ENCODE results near the gene SCGB1A1. TPM values are rescaled to one million over a fixed set of nuclear protein-coding genes. Genes with fewer than 3 reads are reported as not detected.

The SCGB1A1 gene
- polyA plus RNA-seq, 1 donor from 2014 or later = not detected

DNA sequence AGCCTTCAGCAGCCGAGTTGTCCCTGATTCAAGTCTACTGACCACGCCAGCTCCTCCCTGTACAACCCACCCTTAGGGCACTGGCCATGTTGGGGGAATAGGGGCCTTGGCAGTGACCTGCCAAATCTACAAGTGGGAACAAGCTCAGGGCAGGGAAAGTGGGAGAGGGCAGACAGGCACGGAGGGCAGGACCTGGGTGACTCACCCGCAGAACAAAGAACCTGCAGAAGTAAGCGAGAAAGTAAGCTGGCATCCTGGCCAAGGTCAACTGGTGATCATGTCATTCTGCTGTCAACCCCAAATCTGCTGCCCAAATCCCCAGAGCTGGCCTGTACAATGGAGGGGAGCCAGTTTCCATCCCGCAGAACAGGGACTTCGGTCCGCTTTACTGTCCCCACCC is 7.9 kb upstream of the SCGB1A1 start:
- Histone ChIP-seq H3K9me2 (ENCODE audit: insufficient read depth, low read length) (no peaks in the 10 kb centered on the region), H3K9ac (ENCODE audit: low read length) (no peak overlapping the region), H3K9me3 (ENCODE audit: low read length) (no peaks in the 10 kb centered on the region), H3K4me3 (ENCODE audit: low read length) (no peak overlapping the region), H3F3A (ENCODE audit: insufficient read depth, low read length, poor library complexity, severe bottlenecking) (no peaks in the 10 kb centered on the region), H3K79me2 (replicated peaks; ENCODE audit: insufficient read depth, low read length) (no peaks in the 10 kb centered on the region), H2AFZ (ENCODE audit: low read depth, low read length) (no peak overlapping the region), H3K36me3 (ENCODE audit: insufficient read depth, low read length) (no peaks in the 10 kb centered on the region), H3K27me3 (ENCODE audit: insufficient read depth, low read depth, low read length) (no peaks in the 10 kb centered on the region), H3K27ac (ENCODE audit: low read length) (no peak overlapping the region), H4K20me1 (ENCODE audit: insufficient read depth) (no peaks in the 10 kb centered on the region), H3K4me2 (ENCODE audit: low read length) (no peak overlapping the region)
- TF ChIP-seq, protein P1, sequence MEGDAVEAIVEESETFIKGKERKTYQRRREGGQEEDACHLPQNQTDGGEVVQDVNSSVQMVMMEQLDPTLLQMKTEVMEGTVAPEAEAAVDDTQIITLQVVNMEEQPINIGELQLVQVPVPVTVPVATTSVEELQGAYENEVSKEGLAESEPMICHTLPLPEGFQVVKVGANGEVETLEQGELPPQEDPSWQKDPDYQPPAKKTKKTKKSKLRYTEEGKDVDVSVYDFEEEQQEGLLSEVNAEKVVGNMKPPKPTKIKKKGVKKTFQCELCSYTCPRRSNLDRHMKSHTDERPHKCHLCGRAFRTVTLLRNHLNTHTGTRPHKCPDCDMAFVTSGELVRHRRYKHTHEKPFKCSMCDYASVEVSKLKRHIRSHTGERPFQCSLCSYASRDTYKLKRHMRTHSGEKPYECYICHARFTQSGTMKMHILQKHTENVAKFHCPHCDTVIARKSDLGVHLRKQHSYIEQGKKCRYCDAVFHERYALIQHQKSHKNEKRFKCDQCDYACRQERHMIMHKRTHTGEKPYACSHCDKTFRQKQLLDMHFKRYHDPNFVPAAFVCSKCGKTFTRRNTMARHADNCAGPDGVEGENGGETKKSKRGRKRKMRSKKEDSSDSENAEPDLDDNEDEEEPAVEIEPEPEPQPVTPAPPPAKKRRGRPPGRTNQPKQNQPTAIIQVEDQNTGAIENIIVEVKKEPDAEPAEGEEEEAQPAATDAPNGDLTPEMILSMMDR (IDR thresholded peaks at IDR 0.05; ENCODE audit: poor library complexity, severe bottlenecking) = no peak
- no peak for TF ChIP-seq TAF1 (IDR thresholded peaks at IDR 0.05; ENCODE audit: low read depth)
- TF ChIP-seq EP300 (conservative IDR thresholded peaks at IDR 0.05; ENCODE audit: poor library complexity, severe bottlenecking) = no peak
- TF ChIP-seq POLR2AphosphoS5 (IDR thresholded peaks at IDR 0.05) = no peak
- TF ChIP-seq MXI1 (conservative IDR thresholded peaks at IDR 0.05; ENCODE audit: poor library complexity, severe bottlenecking) = no peak
- TF ChIP-seq RAD21 (conservative IDR thresholded peaks at IDR 0.05) = no peak
- no peak for TF ChIP-seq EZH2 (IDR thresholded peaks at IDR 0.05; ENCODE audit: borderline replicate concordance, insufficient read depth, low read length, poor library complexity, severe bottlenecking)
- TF ChIP-seq, protein P2, sequence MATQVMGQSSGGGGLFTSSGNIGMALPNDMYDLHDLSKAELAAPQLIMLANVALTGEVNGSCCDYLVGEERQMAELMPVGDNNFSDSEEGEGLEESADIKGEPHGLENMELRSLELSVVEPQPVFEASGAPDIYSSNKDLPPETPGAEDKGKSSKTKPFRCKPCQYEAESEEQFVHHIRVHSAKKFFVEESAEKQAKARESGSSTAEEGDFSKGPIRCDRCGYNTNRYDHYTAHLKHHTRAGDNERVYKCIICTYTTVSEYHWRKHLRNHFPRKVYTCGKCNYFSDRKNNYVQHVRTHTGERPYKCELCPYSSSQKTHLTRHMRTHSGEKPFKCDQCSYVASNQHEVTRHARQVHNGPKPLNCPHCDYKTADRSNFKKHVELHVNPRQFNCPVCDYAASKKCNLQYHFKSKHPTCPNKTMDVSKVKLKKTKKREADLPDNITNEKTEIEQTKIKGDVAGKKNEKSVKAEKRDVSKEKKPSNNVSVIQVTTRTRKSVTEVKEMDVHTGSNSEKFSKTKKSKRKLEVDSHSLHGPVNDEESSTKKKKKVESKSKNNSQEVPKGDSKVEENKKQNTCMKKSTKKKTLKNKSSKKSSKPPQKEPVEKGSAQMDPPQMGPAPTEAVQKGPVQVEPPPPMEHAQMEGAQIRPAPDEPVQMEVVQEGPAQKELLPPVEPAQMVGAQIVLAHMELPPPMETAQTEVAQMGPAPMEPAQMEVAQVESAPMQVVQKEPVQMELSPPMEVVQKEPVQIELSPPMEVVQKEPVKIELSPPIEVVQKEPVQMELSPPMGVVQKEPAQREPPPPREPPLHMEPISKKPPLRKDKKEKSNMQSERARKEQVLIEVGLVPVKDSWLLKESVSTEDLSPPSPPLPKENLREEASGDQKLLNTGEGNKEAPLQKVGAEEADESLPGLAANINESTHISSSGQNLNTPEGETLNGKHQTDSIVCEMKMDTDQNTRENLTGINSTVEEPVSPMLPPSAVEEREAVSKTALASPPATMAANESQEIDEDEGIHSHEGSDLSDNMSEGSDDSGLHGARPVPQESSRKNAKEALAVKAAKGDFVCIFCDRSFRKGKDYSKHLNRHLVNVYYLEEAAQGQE (IDR thresholded peaks at IDR 0.05; ENCODE audit: borderline replicate concordance) = no peak
- TF ChIP-seq SMC3 (conservative IDR thresholded peaks at IDR 0.05; ENCODE audit: poor library complexity) = no peak

DNA sequence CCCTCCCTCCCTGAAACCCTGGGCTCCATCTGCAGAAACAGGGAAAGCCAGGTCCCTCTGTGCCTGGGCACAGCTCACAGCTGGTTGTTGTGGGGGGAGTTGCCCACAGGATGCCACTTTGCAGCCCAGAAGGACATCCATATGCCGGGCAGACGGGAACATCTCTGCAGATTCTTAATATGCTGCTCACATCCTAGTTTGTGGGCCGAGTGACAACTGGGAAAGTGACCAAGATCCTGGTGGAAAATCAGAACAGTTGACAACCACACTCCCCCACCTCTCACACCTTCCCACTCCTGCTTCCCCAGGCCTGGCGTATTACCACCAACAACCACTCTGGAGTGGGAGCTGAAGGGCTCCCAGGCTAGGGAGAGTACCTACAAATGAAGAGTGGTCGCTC is 7.3 kb upstream of the SCGB1A1 start:
- no peaks in the 10 kb centered on the region for H3K27me3 ChIP-seq (ENCODE audit: insufficient read depth, low read depth, low read length)
- H3K79me2 ChIP-seq (replicated peaks; ENCODE audit: insufficient read depth, low read length) = no peaks in the 10 kb centered on the region
- no peak for TF ChIP-seq POLR2AphosphoS5 (IDR thresholded peaks at IDR 0.05)
- no peak for TF ChIP-seq RAD21 (conservative IDR thresholded peaks at IDR 0.05)
- TF ChIP-seq, protein P1 (IDR thresholded peaks at IDR 0.05; ENCODE audit: poor library complexity, severe bottlenecking) = no peak
- TF ChIP-seq MXI1 (conservative IDR thresholded peaks at IDR 0.05; ENCODE audit: poor library complexity, severe bottlenecking) = no peak
- no peak for TF ChIP-seq SMC3 (conservative IDR thresholded peaks at IDR 0.05; ENCODE audit: poor library complexity)
- no peak for TF ChIP-seq EP300 (conservative IDR thresholded peaks at IDR 0.05; ENCODE audit: poor library complexity, severe bottlenecking)
- TF ChIP-seq EZH2 (IDR thresholded peaks at IDR 0.05; ENCODE audit: borderline replicate concordance, insufficient read depth, low read length, poor library complexity, severe bottlenecking) = no peak
- no peak for TF ChIP-seq TAF1 (IDR thresholded peaks at IDR 0.05; ENCODE audit: low read depth)
- TF ChIP-seq, protein P2 (IDR thresholded peaks at IDR 0.05; ENCODE audit: borderline replicate concordance) = no peak
- H3K9me2 ChIP-seq (ENCODE audit: insufficient read depth, low read length) = no peaks in the 10 kb centered on the region
- H3K27ac ChIP-seq (ENCODE audit: low read length) = no peak overlapping the region
- no peak overlapping the region for H2AFZ ChIP-seq (ENCODE audit: low read depth, low read length)
- H3K9ac ChIP-seq (ENCODE audit: low read length) = no peak overlapping the region
- H4K20me1 ChIP-seq (ENCODE audit: insufficient read depth) = no peaks in the 10 kb centered on the region
- H3F3A ChIP-seq (ENCODE audit: insufficient read depth, low read length, poor library complexity, severe bottlenecking) = no peaks in the 10 kb centered on the region
- H3K4me3 ChIP-seq (ENCODE audit: low read length) = no peak overlapping the region
- no peak overlapping the region for H3K4me2 ChIP-seq (ENCODE audit: low read length)
- no peaks in the 10 kb centered on the region for H3K9me3 ChIP-seq (ENCODE audit: low read length)
- no peaks in the 10 kb centered on the region for H3K36me3 ChIP-seq (ENCODE audit: insufficient read depth, low read length)

All from neural cell (in vitro differentiated cells).